GM15510 (cell line): ENCODE data around the gene STMP1.

Source experiments
- POLR2A ChIP-seq: IDR thresholded peaks from 3 replicates; pipeline ENCODE4 v1.6.1; 2011; ENCODE audit warnings: borderline replicate concordance; ENCODE audit not compliant: insufficient read length; ENCODE audit errors: extremely low read depth

The STMP1 gene

DNA sequence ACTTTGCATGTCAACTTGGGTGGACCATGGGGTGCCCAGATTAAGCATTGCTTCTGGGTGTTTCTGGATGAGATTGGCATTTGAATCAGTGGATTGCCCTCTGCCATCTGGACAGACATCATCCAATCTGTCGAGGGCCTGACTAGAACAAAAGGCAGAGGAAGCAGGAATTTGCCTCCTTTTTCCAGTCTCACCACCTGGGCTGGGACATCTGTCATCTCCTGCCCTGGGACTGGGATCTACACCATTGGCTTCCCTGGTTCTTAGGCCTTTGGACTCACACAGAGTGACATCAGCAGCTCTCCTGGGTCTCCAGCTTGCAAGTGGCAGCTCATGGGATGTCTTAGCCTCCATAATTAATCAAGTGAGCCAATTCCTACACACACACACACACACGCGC, 55.4 kb downstream of the STMP1 start:
- TF ChIP-seq POLR2A: no peak

DNA sequence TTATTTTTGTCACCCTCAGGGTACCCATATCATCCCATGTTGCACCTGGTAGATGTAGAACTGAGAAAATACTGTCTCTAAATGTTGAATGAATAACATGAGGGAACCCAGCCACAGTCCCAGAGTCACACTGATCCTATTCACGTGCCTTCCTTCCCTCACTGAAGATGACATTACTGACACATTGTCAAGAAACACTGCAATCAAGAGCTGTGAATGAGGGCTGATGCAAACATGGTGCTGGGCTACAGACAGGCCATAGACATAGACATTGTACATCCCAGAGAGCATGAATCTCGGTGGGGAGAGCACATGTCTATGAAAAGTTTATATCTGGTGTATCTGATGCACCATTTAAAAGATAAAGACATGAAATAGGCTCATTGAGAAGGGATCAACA, 55.9 kb downstream of the STMP1 start:
- TF ChIP-seq POLR2A: no peak

DNA sequence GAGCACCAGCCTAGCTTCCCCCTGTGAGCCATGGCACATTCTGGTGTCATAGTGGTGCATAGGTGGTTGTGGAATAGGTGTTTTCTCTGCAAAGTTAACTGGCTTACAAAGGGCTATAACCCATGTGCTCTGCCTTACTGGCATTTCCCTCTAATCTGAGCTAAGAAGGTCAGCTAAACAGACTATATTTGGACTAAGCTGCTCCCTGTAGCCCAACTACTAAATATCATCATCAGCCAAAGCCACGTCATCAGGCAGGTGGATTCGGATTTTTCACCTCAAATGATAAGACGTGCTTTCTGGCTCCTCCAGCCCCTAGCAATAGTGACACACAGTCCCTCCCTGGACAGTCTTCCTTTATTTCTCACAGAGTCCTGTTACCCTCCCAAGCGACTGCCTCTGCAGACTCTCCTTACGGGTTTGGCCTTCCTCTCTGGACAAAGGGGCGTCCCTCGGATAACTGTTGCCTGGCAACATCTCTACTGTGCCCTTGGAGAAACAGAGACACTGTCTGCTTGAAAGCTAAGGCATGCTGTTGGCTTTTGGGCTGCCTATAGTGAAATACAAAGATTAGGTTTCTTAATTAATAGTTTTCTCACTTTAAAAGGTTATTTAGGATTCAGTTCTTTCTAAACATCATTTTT, 56.6 kb downstream of the STMP1 start:
- TF ChIP-seq POLR2A: no peak

DNA sequence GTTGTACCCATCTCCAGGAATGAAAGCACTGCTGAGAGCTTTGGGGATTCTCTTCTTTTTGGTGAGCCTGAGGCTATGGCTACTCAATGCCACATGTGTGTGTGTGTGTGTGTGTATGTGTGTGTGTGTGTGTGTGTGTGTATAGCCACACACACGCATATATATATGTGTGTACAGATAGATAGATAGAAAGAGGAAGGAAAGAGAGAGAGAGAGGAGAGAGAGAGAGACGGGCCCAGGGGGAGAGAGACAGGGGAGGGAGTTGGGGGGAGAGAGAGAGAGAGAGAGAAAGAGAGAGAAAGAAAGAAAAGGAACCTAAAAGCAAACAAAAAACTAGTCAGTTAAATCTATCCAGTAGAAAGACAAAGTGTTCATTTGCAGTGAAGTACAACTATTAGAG, 57.4 kb downstream of the STMP1 start:
- no peak for TF ChIP-seq POLR2A

DNA sequence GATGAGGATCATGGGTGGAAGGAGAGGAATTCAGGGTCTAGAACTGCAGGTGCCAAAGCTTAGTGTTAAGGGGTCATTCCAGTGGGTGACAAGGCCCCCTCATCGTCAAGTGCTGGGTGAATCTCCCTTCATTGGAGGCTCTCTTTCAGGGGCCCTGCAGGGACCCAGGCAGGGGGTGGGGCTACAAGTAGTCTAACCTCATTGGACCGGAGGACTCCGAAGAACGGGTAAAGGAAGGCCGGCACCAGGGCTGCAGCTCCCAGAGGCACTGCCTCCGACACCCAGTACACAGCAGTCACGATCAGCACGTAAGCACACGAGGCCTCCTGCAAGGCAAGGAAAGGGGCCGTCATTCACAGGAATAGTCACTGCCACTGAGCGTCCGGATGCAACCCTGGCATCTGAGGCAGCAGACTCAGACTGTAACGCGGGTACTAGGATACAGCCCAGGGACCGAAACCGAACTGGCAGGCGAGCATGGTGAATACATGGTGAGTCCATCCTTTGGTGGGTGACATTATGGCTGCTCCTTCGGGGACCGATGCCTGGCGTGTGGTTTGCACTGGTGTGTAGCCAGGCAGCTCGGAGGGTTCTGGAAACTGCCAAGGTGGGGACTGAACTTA, 59.0 kb downstream of the STMP1 start:
- no peak for TF ChIP-seq POLR2A

DNA sequence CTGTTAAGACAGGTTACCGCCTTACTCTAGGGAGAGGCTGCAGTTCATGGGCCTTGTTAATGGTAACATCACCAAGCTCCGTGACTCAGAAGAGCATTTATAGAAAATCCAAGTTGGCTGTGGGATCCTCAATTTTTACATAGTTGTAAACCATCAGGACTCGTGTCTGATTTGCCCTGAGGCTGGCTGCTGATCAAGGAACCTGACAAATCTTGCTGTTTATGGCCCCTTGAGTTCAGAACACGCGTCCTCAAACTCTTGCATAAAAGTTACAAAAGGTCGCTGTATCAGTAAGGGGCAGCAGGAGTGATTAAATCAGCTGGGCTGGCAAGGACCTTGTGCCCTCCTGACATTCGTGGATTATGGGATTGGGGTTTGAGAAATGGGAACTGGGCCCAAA, 61.1 kb downstream of the STMP1 start:
- no peak for TF ChIP-seq POLR2A
